Hepatocyte (in vitro differentiated cells): Measurements from ENCODE around the gene TNFSF15. TPM values are rescaled to one million over a fixed set of nuclear protein-coding genes. Genes with fewer than 3 reads are reported as not detected.

Experiments
- DNase-seq: peaks from one replicate; pipeline ENCODE4 v3.0.0-alpha.2; 2016; ENCODE audit warnings: low spot score
- H2AFZ ChIP-seq: fragments of 200-600 bp; sonication (generic); 2 replicates; pipeline ENCODE4 v1.6.0; 2016; ENCODE audit warnings: antibody characterized with exemption, mild to moderate bottlenecking
- H3K27ac ChIP-seq: fragments of 200-600 bp; sonication (generic); 2 replicates; pipeline ENCODE4 v1.5.1; 2016; ENCODE audit warnings: mild to moderate bottlenecking
- H3K27me3 ChIP-seq: fragments of 200-600 bp; sonication (generic); 2 replicates; pipeline ENCODE4 v1.6.1; 2016
- H3K36me3 ChIP-seq: fragments of 200-600 bp; sonication (generic); replicated peaks from 2 replicates; pipeline ENCODE4 v1.5.1; 2016; ENCODE audit warnings: low read depth; ENCODE audit not compliant: insufficient read depth
- H3K4me1 ChIP-seq: fragments of 200-600 bp; sonication (generic); 2 replicates; pipeline ENCODE4 v1.5.1; 2016; ENCODE audit warnings: mild to moderate bottlenecking, moderate library complexity; ENCODE audit not compliant: insufficient read depth
- H3K4me2 ChIP-seq: fragments of 200-600 bp; sonication (generic); 2 replicates; pipeline ENCODE4 v1.6.0; 2016
- H3K4me3 ChIP-seq: fragments of 200-600 bp; sonication (generic); 2 replicates; pipeline ENCODE4 v1.5.1; 2016; ENCODE audit warnings: mild to moderate bottlenecking
- H3K79me2 ChIP-seq: fragments of 200-600 bp; sonication (generic); 2 replicates; pipeline ENCODE4 v1.6.0; 2017; ENCODE audit warnings: mild to moderate bottlenecking
- H3K9me2 ChIP-seq: fragments of 200-600 bp; sonication (generic); replicated peaks from 2 replicates; pipeline ENCODE4 v1.6.0; 2017; ENCODE audit warnings: mild to moderate bottlenecking; ENCODE audit not compliant: insufficient read depth
- H3K9me3 ChIP-seq: fragments of 200-600 bp; sonication (generic); 2 replicates; pipeline ENCODE4 v1.5.1; 2016; ENCODE audit warnings: low read depth, mild to moderate bottlenecking
- H4K20me1 ChIP-seq: fragments of 200-600 bp; sonication (generic); 2 replicates; pipeline ENCODE4 v1.6.0; 2016; ENCODE audit warnings: mild to moderate bottlenecking; ENCODE audit not compliant: insufficient read depth, poor library complexity, severe bottlenecking
- CTCF ChIP-seq: fragments of 200-600 bp; sonication (generic); IDR thresholded peaks from 2 replicates; pipeline ENCODE4 v1.5.1; 2016; ENCODE audit warnings: antibody characterized with exemption, mild to moderate bottlenecking; ENCODE audit not compliant: poor library complexity
- EZH2 ChIP-seq: fragments of 200-600 bp; sonication (generic); IDR thresholded peaks from 2 replicates; pipeline ENCODE4 v1.6.1; 2016; ENCODE audit warnings: antibody characterized with exemption, mild to moderate bottlenecking, borderline replicate concordance
- EZH2phosphoT487 ChIP-seq: fragments of 200-600 bp; sonication (generic); IDR thresholded peaks from one replicate; pipeline ENCODE4 v1.6.1; 2018; ENCODE audit warnings: antibody characterized with exemption, mild to moderate bottlenecking, low read depth, moderate library complexity; ENCODE audit not compliant: unreplicated experiment, severe bottlenecking
- WGBS: methylation state at CpG from one replicate; pipeline ENCODE4 v1.1.6; 2016; ENCODE audit warnings: low lambda C conversion rate; ENCODE audit errors: missing lambda C conversion rate; 5-methylcytosine and 5-hydroxymethylcytosine counted together
- polyA plus RNA-seq: library from polyadenylated mRNA; unstranded; fragments of >200 nt; fragmentation: Nextera tagmentation; extraction: Ambion mirVana; gene quantifications from 2 replicates; pipeline ENCODE4 v1.2.1, GENCODE V29; 2016
- total RNA-seq: library from RNA; depleted of rRNA; stranded (reverse); fragments of >200 nt; gene quantifications from 2 replicates; pipeline ENCODE4 v1.2.3, GENCODE V29; 2014

TNFSF15 gene
- total and polyA plus RNA-seq, 2 experiments from 2014 or later: 3.3 to 8.5 TPM

- Histone ChIP-seq H3K27me3 (no peaks in the 10 kb centered on the region), H3K4me2 (no peak overlapping the region)
These were observed 46.1 kb downstream of the TNFSF15 start for GRCh38 chr9:114759512-114760341.

GRCh38 chr9:114757984-114758383, 47.9 kb downstream of the TNFSF15 start:
- H3K4me1 ChIP-seq: no peaks in the 10 kb centered on the region
- H3K9me2 ChIP-seq: no peaks in the 10 kb centered on the region
- no peak overlapping the region for H2AFZ ChIP-seq
- H4K20me1 ChIP-seq: no peaks in the 10 kb centered on the region
- no peak overlapping the region for H3K27ac ChIP-seq
- H3K36me3 ChIP-seq: no peaks in the 10 kb centered on the region
- no peak overlapping the region for H3K4me2 ChIP-seq
- WGBS: 61% methylated on average over 9 of the region's 9 CpGs
- no peak for TF ChIP-seq EZH2
- no peaks in the 10 kb centered on the region for H3K27me3 ChIP-seq
- no peaks in the 10 kb centered on the region for H3K9me3 ChIP-seq
- no peak overlapping the region for H3K4me3 ChIP-seq
- no peaks in the 10 kb centered on the region for H3K79me2 ChIP-seq
- no peak for DNase-seq

More at GRCh38 chr9:114759512-114760341, 46.1 kb downstream of the TNFSF15 start:
- Histone ChIP-seq H3K9me3 (no peaks in the 10 kb centered on the region), H3K4me3 (no peak overlapping the region), H3K27ac (no peak overlapping the region), H4K20me1 (no peaks in the 10 kb centered on the region), H3K79me2 (no peaks in the 10 kb centered on the region), H3K4me1 (no peaks in the 10 kb centered on the region), H3K9me2 (no peaks in the 10 kb centered on the region), H2AFZ (no peak overlapping the region), H3K36me3 (no peaks in the 10 kb centered on the region)
- 92% methylated on average over 7 of the region's 7 CpGs for WGBS
- TF ChIP-seq CTCF (no peak), EZH2phosphoT487 (no peak), EZH2 (no peak)
- no peak for DNase-seq

GRCh38 chr9:114757395-114757794, 48.4 kb downstream of the TNFSF15 start:
- H3K4me1 ChIP-seq: no peaks in the 10 kb centered on the region
- 92% methylated on average over 2 of the region's 2 CpGs for WGBS
- H3K9me2 ChIP-seq: no peaks in the 10 kb centered on the region
- no peak overlapping the region for H3K27ac ChIP-seq
- no peak for TF ChIP-seq EZH2phosphoT487
- TF ChIP-seq CTCF: no peak
- no peak for TF ChIP-seq EZH2
- no peaks in the 10 kb centered on the region for H4K20me1 ChIP-seq
- DNase-seq: no peak
- no peaks in the 10 kb centered on the region for H3K27me3 ChIP-seq
- no peak overlapping the region for H3K4me3 ChIP-seq
- no peaks in the 10 kb centered on the region for H3K9me3 ChIP-seq
- no peak overlapping the region for H3K4me2 ChIP-seq
- no peaks in the 10 kb centered on the region for H3K79me2 ChIP-seq
- H3K36me3 ChIP-seq: no peaks in the 10 kb centered on the region
- no peak overlapping the region for H2AFZ ChIP-seq

GRCh38 chr9:114756920-114757319, 48.9 kb downstream of the TNFSF15 start:
- no peaks in the 10 kb centered on the region for H3K9me3 ChIP-seq
- TF ChIP-seq CTCF (no peak), EZH2phosphoT487 (no peak), EZH2 (no peak)
- no peak overlapping the region for H3K27ac ChIP-seq
- no peak for DNase-seq
- no peak overlapping the region for H3K4me2 ChIP-seq
- H4K20me1 ChIP-seq: no peaks in the 10 kb centered on the region
- H3K27me3 ChIP-seq: no peaks in the 10 kb centered on the region
- H3K4me1 ChIP-seq: no peaks in the 10 kb centered on the region
- H2AFZ ChIP-seq: no peak overlapping the region
- H3K36me3 ChIP-seq: no peaks in the 10 kb centered on the region
- no peak overlapping the region for H3K4me3 ChIP-seq
- no peaks in the 10 kb centered on the region for H3K79me2 ChIP-seq
- H3K9me2 ChIP-seq: no peaks in the 10 kb centered on the region
